Left ventricle myocardium inferior (tissue), 1 donor: ENCODE data around the gene ANGPTL4. TPM values are rescaled to one million over a fixed set of nuclear protein-coding genes. Genes with fewer than 3 reads are reported as not detected.

Experiments
- DNase-seq: peaks from one replicate; pipeline ENCODE4 v3.0.0-alpha.2; 2020
- H3K27ac ChIP-seq: fragments of 200-600 bp; replicated peaks from 2 replicates; pipeline ENCODE4 v1.8.0; 2021
- H3K27me3 ChIP-seq: fragments of 200-600 bp; 2 replicates; pipeline ENCODE4 v1.8.0; 2021; ENCODE audit warnings: low read depth
- H3K36me3 ChIP-seq: fragments of 200-600 bp; 2 replicates; pipeline ENCODE4 v1.8.0; 2021
- H3K4me1 ChIP-seq: fragments of 200-600 bp; 2 replicates; pipeline ENCODE4 v1.8.0; 2021
- H3K4me3 ChIP-seq: fragments of 200-600 bp; 2 replicates; pipeline ENCODE4 v1.8.0; 2021; ENCODE audit warnings: mild to moderate bottlenecking, moderate library complexity
- H3K9me3 ChIP-seq: fragments of 200-600 bp; replicated peaks from 2 replicates; pipeline ENCODE4 v1.8.0; 2021
- intact Hi-C: fragments of 100-400 bp; cut with micrococcal nuclease; formaldehyde crosslinking; loops from one replicate; pipeline ENCODE4 v1.11.0; 2022
- total RNA-seq: library from RNA; stranded (reverse); fragmentation: NEBNext Ultra II Directional; extraction: Animal tissue kit (Norgen Biotek cat#: 25700); gene quantifications from one replicate; pipeline ENCODE4 v1.2.1, GENCODE V29; 2021
- TF ChIP-seq, protein P1 (sequence below): fragments of 200-600 bp; IDR thresholded peaks from 2 replicates; pipeline ENCODE4 v1.8.0; 2021; ENCODE audit warnings: antibody characterized with exemption, mild to moderate bottlenecking, borderline replicate concordance
- donor health status: DM: no; HTN: yes; CAD: no; lungs with severe emphysema.

The ANGPTL4 gene
- total RNA-seq, 1 donor from 2014 or later: 8.4 TPM

DNA sequence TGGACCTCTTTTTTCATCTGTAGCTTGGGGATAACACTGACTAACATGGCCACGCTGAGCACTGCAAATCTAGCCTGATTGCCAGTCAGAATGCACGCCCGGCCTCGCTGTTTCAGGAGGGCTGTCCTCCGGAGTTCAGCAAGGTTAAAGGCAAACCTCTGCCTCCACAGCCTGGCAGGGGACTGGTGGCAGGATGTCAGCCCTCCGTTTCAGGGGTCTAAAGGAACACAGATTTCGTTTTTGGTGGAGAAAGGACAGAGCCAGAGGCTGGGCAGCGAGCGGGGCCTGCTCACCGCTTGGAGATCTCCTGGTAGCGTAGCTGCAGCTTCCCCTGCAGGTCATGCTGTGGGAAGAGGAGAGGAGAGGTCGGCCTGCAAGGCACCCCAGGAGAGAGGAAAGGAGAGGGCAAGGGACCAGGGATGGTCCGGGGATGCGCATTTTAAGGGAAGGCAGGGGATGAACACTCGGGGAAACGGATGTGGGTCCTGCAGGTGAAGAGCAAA lies 43.3 kb upstream of the ANGPTL4 start:
- intact Hi-C loops: no loop called here
- no peaks in the 10 kb centered on the region for H3K27me3 ChIP-seq
- peak overlapping the region; percentile 91 for H3K27ac ChIP-seq
- TF ChIP-seq, protein P1, sequence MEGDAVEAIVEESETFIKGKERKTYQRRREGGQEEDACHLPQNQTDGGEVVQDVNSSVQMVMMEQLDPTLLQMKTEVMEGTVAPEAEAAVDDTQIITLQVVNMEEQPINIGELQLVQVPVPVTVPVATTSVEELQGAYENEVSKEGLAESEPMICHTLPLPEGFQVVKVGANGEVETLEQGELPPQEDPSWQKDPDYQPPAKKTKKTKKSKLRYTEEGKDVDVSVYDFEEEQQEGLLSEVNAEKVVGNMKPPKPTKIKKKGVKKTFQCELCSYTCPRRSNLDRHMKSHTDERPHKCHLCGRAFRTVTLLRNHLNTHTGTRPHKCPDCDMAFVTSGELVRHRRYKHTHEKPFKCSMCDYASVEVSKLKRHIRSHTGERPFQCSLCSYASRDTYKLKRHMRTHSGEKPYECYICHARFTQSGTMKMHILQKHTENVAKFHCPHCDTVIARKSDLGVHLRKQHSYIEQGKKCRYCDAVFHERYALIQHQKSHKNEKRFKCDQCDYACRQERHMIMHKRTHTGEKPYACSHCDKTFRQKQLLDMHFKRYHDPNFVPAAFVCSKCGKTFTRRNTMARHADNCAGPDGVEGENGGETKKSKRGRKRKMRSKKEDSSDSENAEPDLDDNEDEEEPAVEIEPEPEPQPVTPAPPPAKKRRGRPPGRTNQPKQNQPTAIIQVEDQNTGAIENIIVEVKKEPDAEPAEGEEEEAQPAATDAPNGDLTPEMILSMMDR: no peak
- peaks cover 74% of the 10 kb centered on the region for H3K4me1 ChIP-seq
- H3K36me3 ChIP-seq: peaks cover 29% of the 10 kb centered on the region
- no peaks in the 10 kb centered on the region for H3K9me3 ChIP-seq
- H3K4me3 ChIP-seq: peak overlapping the region; percentile 79
- no peak for DNase-seq

DNA sequence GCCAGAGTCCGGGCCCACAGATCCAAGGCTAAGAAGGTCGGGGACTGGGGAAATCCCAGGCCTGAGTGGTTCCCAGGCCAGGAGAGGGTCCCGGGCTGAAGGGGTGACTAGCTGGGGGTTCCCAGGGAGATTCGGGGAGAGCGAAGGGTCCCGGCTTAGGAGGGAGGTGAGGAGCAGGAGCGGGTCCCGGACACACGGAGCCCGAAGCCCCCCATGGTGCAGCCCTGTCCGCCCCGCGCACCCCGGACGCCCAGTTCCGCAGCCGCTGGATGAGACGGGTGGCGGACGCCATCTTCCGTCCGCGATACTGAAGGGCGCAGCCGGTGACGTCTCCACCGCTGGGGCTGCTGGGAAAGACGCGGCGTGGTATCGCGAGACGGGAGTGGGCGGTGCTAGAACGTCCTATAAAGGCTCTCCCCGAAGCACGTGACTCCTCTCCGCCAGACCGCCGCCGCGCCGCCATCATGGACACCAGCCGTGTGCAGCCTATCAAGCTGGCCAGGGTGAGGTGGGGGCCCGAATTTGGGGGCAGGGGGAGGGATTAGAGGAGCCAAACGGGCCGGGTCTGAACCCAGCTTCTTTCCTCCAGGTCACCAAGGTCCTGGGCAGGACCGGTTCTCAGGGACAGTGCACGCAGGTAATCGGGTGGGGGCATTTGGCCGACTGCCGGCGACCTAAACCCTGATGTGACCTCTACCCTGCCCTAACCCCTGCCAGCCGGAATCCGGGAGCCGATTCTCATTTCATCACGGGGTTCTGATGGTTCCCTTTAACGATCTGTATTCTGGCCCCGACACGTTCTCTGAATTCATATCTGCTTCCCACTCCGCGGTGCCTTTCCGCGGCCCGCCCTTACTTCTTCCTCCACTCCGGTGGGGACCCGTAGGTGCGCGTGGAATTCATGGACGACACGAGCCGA lies 42.6 kb upstream of the ANGPTL4 start, which contains the start of the genes NDUFA7 and RPS28:
Gene NDUFA7 (minus strand): TSS at position 309 of the 919 bp plus-strand sequence. CDS start 17 bp downstream, at position 292.
Gene RPS28 (plus strand): TSS at position 430 of the 919 bp plus-strand sequence. CDS start 35 bp downstream, at position 465.
- Histone ChIP-seq H3K9me3 (no peaks in the 10 kb centered on the region), H3K4me1 (peaks cover 72% of the 10 kb centered on the region), H3K4me3 (peak within 1 kb of the TSS; percentile 79), H3K27me3 (no peaks in the 10 kb centered on the region), H3K27ac (peak within 1 kb of the TSS; percentile 91), H3K36me3 (peaks cover 22% of the 10 kb centered on the region)
- DNase-seq: peak; percentile 98
- TF ChIP-seq, protein P1: peak; percentile 58
- intact Hi-C loops: no loop called here

DNA sequence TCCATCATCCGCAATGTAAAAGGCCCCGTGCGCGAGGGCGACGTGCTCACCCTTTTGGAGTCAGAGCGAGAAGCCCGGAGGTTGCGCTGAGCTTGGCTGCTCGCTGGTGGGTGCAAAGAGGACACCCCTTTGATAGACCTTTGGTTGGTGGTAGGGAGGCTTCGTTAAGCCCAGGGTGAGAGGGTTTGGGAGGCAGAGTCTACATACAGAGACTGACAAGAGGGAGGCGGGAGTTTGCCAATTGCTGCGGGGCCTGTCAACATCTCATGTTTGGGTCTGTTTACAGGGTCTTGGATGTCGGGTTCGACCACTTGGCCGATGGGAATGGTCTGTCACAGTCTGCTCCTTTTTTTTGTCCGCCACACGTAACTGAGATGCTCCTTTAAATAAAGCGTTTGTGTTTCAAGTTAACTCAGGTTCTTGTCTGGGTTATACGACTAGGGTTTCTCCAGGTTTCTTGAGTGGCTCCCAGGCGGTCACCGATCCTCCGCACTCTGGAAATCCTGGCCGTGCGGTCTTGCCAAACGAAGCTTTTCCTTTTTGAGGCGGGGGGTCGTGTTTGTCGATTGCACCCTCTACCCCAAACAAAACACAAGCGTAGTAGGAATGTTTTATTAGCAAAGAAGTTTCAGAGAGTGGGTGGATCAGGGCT lies 41.8 kb upstream of the ANGPTL4 start:
- H3K4me3 ChIP-seq: peak overlapping the region; percentile 79
- TF ChIP-seq, protein P1: no peak
- H3K9me3 ChIP-seq: peaks cover 4% of the 10 kb centered on the region
- peak overlapping the region; percentile 91 for H3K27ac ChIP-seq
- intact Hi-C loops: no loop called here
- no peaks in the 10 kb centered on the region for H3K27me3 ChIP-seq
- H3K4me1 ChIP-seq: peaks cover 64% of the 10 kb centered on the region
- DNase-seq: no peak
- H3K36me3 ChIP-seq: peaks cover 28% of the 10 kb centered on the region

DNA sequence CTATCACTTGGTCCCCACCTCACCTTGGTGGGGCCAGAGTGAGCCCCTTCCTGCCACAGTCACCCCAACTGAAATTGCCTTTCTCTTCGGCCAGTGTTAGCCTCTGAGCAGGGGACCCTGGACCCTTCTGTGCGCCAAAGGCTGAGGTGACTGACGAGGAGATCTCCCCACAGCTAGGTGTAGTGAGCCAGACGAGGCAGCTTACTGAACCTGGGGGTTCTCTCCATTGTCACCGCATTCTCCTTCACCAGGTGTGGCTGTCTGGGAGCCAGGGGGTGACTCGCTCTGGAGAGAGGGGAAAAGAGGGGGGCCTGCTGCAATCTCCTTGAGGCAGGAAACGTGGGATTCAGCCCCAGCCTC lies 41.3 kb upstream of the ANGPTL4 start:
- H3K27ac ChIP-seq: peak overlapping the region; percentile 91
- H3K36me3 ChIP-seq: peaks cover 28% of the 10 kb centered on the region
- H3K9me3 ChIP-seq: peaks cover 4% of the 10 kb centered on the region
- peak overlapping the region; percentile 79 for H3K4me3 ChIP-seq
- intact Hi-C loops: no loop called here
- TF ChIP-seq, protein P1: no peak
- peaks cover 60% of the 10 kb centered on the region for H3K4me1 ChIP-seq
- no peaks in the 10 kb centered on the region for H3K27me3 ChIP-seq
- no peak for DNase-seq

DNA sequence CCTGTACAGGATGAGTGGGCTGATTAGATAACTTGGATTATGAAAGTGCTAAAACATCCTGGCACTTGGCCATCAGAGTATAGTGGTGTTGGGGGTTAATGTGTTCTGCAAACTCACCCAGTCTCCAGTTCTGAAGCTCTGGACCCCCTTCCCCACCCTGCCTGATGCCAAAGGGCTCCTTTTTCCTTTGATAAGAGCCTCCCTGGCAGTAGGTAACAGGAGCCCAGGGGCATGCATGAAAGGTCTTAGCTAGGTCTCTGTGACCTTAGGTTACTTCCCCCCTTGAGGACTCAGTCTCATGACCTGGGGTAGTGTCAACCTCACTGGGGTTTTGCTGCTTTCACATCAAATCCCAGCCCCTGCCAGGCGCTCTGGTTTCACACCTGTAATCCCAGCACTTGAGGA lies 40.2 kb upstream of the ANGPTL4 start:
- H3K27me3 ChIP-seq: no peaks in the 10 kb centered on the region
- H3K4me3 ChIP-seq: no peak overlapping the region
- TF ChIP-seq, protein P1: no peak
- H3K27ac ChIP-seq: peak overlapping the region; percentile 50
- intact Hi-C loops: no loop called here
- H3K36me3 ChIP-seq: peaks cover 28% of the 10 kb centered on the region
- peaks cover 60% of the 10 kb centered on the region for H3K4me1 ChIP-seq
- peaks cover 4% of the 10 kb centered on the region for H3K9me3 ChIP-seq
- DNase-seq: no peak
